NCI-H2081 treated with DMSO at 0.1 percent for 48 hours (cell line): ENCODE data around the gene METTL5.

Experiments
- DNase-seq: peaks from one replicate; lab custom pipeline; 2025; lab: John Stamatoyannopoulos, UW

Gene METTL5

GRCh38 chr2:169781249-169782013 is 43.3 kb downstream of the METTL5 start:
- DNase-seq: no peak

DNA sequence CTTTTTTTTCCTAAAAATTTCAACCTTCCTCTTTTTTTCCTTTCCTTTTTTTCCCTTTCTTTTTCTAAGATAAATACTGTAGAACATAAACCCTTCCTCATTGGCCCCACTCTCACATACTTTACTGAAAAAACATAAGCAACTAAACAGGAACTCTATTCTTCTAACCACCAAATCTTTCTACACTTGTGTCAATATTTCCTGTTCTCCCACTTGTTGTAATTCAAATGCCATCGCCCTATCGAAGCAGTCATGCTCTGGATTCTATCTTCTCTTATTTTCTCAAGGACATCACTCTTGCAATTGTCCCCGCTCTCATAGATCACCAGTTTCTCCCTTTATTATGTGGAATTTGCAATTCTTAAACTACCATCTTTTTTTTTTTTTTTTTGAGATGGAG is 46.3 kb downstream of the METTL5 start:
- DNase-seq: no peak

GRCh38 chr2:169776252-169776761 is 48.4 kb downstream of the METTL5 start:
- DNase-seq: no peak

GRCh38 chr2:169775765-169776164 is 48.9 kb downstream of the METTL5 start:
- no peak for DNase-seq

DNA sequence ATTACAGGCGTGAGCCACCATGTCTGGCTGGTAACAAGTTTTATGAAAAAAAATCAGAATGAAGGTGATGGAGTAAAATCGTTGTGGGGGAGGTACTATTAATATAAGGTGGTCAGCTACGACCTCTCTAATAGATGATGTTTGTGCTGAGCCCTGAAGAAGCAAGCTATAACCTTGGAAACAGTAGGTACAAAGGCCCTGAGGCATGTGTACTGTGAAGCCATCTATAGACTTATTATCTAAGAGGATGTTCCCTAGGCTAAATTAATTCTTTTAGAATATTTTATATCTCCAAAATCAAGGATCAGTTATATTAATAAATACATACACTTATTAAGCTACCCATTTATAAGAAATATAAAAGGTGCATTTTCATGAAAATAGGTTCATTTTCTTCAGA is 49.4 kb downstream of the METTL5 start:
- DNase-seq: no peak

- DNase-seq: no peak
Observed at GRCh38 chr2:169772651-169773050, 52.1 kb downstream of the METTL5 start.

DNA sequence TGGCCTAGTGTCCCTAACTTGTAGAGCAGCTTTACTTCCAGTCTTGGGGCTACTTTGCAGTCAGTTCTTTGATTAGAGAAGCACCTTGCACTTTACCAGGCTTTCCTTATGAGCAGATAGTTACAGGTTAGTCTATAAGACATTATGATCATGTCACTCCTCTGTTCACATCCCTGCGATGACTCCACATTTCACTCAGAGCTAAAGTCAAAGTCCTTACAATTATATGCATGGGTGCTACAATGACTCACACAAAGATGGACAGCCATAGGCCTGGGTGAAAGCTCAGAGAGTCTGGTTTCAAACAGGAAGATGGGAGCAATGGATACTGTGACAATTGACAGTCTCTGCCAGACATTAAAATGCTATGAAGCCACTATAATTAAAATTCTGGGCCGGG is 53.1 kb downstream of the METTL5 start:
- DNase-seq: no peak

DNA sequence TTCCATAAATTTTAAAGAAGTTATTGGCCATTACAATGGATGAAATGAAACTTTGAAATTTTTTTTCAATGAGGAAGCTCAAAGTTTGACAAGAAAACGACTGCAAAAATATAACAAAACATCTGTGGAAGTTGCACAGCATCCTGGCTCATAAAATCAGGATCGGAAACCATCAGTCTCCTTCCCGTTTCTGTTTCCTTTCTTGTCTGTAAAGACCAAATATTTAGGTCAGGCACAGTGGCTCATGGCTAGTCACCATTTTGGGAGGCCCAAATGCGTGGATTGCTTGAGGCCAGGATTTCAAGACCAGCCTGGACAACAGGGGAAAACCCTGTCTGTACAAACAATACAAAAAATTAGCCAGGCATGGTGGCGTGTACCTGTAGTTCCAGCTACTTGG is 53.7 kb downstream of the METTL5 start:
- no peak for DNase-seq

DNA sequence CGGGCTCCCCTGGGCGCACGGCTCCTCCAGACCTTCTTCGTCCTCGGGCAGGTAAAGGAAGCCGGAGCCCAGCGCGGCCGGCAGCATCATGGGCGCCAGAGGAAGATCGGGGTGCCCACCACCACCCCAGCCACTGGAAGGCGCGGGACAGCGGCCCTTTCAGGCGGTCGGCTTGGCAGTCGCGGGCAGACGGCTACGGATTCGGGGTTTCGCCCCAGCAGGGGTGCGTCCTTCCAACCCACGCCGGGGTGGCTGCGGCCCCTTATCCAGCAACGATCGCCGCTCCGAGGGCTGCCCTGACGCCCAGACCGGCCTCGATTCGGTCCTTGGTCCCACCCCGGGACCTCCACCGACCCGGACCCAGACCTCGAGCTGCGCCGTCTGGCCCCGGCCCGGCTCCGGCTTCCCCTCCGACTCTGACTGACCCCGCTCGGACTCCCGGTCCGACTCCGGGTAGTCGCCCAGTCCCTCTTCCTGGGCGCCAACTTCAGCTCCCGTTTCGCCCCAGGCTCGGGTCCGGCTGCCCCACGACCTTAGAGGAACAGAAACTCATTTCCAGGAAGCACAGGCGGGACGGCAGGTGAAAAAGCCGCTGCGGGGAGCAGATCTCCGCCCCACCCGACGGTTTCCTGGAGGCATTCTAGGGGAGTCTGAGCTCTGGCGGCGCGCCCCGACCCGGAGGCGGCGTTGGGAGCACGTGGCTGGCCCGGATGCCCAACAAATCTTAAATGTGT is 56.3 kb downstream of the METTL5 start:
- DNase-seq: no peak

GRCh38 chr2:169767243-169767888 is 57.3 kb downstream of the METTL5 start:
- no peak for DNase-seq

DNA sequence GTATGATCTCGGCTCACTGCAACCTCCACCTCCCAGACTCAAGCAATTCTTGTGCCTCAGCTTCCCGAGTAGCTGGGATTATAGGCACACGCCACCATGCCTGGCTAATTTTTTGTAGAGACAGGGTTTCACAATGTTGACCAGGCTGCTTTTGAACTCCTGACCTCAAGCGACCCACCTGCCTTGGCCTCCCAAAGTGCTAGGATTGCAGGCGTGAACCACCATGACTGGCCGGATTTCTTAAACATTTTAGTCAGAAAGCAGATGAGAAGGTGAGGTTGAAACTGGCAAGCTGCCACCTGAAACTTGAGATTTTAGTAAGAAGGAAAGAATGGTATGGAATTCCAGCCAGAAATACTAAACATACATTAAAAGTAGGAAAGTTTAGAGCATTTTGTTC is 59.2 kb downstream of the METTL5 start:
- DNase-seq: no peak

DNA sequence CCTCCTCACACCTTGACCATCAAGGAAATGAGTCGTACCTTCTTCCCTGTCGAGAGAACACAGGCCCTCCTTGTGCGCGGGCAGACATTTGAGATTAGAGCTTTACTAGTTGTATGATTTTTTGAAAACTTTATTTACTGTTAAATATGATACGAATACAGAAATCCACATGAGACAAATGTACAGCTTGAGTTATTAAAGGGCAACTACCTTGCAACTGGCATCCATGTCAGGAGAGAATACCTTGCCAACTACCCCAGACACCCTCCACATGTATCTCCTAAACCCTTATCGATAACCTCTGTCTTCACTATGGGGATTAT is 62.8 kb downstream of the METTL5 start:
- no peak for DNase-seq
